T1000 (cell line): Measurements from ENCODE around the gene ENPP6.
"Not testable (repeated sequence)": the region's sequence is repeated elsewhere in the genome, so short reads cannot be mapped to it uniquely, and the experiment has no call there.

Experiments
- DNase-seq: peaks from one replicate; lab custom pipeline; 2025; ENCODE audit warnings: mixed read lengths; lab: John Stamatoyannopoulos, UW

ENPP6 gene

DNA sequence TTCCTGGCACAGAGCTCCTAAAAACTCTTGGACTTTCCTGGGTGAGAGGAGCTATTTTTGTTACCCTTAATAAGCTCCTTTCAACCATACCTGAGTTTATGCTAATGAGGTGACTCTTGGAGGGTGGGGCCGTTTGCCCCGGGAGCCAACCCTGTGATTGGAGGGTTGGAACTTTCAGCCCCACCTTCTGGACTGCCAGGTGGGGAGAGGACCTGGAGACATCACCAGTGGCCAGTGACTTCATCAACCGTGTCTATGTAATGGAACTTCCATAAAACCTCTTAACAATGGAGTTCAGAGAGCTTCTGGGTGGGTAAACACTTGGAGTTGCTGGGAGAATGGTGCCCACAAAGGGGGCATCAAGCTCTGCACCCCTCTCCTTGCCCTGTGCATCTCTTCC, 17.9 kb upstream of the ENPP6 start:
- DNase-seq = no peak

DNA sequence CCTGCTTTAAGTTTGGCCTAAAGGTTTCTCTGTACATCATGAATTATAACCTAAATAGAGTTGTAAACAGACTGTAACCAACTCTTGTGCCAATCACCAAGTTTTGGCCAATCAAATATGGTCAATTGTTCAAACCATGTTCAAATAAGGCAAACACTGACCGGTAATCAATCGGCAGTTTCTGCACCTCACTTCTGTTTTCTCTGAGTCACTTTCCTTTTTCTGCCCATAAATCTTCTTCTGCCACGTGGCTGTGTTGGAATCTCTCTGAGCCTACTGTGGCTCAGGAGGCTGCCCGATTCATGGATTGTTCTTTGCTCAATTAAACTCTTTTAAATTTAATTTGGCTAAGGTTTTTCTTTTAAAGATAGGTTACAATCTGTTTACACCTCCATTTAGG, 16.5 kb upstream of the ENPP6 start:
- no peak for DNase-seq

DNA sequence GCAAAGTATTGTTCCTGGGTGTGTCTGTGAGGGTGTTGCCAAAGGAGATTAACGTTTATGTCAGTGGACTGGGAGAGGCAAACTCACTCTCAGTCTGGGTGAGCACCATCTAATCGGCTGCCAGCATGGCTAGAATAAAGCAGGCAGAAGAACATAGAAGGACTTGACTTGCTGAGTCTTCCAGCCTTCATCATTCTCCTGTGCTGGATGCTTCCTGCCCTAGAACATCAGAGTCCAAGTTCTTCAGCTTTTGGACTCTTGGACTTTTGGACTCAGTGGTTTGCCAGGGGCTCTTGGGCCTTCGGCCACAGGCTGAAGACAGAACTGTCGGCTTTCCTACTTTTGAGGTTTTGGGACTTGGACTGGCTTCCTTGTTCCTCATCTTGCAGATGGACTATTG, 15.3 kb upstream of the ENPP6 start:
- no peak for DNase-seq

DNA sequence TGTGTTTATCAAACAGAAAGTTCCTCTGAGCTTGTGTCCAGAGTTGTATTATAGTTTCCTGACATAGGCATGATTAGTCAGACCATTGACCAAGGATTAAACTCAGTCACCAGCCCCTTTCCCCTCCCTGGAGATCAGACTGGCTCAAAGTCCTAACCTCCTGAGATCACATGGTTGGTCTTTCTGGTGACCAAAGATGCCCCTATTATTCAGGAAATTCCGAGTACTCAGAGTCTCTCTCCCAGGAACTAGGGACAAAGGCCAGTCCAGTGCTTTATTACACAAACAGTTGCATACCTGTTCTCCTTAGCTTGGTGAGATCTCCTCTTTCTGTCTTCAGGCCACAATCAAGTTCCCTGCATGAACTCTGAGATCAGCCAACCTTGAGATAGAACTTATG, 14.5 kb upstream of the ENPP6 start:
- no peak for DNase-seq

DNA sequence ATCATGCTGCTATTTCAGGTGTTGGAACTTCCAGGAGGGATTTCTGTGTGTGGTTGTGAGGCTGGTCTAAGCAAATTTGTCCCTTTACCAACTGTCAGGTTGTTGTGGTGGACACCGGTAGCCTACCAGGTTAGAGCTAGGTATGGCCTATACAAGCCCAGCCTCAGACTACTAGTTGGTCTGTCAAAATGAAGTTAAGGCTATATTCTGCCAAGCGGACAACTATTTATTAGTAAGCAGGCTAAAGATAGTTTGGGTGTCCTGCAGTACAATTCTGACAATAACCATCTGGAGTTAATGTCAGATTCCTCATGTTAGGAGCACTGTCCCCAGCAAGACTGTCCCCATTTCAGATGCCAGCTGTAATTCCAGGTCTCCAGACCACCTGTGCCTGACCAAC, 13.9 kb upstream of the ENPP6 start:
- DNase-seq = no peak

DNA sequence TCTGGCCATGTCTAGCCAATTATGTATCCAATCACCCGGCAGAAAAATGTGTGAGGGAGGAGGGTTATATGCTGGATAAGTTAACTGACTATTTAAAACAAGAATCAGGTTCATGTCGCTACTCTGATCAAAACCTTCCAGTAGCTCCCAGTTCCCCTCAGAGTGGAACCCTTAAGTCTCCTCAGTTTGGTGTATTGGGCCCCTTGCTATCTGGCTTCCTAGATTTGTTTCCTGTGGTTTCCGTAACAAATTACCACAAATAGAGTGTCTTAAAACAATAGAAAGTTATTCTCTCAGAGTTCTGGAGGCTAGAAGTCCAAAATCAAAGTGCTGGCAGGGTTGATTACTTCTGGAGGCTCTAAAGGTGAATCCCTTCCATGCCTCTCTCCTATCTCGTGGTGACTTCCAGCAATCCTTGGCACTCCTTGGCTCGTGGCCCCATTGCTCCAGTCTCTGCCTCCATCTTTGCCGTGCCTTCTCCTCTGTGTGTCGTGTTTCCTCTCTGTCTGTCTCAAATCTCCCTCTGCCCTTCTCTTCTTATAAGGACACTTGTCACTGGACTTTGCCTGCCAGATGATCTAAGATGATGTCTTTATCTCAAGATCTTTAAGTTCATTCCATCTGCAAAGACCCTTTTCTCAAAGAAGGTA, 10.5 kb upstream of the ENPP6 start:
- no peak for DNase-seq

DNA sequence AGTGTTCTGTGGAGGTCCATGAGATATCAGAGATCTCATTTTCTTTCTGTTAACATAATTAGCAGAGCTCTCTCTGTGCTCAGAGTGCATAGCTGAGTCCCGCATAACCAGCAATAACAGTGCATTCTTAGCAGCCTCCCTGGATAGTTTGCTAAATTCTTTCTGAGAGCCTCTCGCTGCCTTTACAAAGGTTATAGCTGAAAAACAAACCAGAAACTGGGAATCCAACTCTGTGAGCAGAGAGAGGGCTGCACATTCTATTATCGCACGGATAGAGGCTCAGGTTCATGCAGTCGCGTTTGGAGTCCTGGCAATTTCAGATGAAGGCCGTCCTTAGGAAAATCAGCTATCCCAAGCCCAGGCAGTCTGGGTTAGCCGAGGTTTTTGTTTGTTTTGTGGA, 1.2 kb downstream of the ENPP6 start:
- no peak for DNase-seq

DNA sequence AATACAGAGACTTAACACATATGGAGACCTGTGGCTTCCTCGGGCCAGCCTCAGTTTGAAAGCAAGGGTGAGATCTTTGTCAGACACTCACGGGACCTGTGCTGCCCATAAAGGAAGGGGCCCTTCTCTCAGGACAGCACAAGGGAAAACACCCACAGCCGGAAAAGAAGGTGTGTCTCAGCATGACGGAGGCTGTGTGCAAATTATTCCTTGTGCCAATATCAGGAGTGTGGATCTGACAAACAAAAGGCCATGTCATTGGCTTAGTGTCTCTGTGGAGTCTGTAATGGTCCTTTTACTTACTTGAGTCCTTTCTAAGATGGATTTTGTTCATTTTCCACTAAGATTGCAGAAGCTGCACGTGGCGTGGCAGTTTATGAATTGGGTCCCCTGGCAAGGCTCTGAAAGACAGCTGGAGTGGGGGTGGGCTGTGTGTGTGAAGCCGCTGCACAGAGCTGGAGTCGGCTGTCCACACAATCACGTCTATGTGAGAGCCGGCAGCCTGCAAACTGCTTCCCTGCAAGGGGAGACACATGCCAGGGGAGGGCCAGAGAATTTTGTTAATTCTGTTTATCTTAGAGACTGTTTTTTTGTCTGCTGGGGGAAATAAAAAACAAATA, 1.9 kb downstream of the ENPP6 start:
- no peak for DNase-seq

DNA sequence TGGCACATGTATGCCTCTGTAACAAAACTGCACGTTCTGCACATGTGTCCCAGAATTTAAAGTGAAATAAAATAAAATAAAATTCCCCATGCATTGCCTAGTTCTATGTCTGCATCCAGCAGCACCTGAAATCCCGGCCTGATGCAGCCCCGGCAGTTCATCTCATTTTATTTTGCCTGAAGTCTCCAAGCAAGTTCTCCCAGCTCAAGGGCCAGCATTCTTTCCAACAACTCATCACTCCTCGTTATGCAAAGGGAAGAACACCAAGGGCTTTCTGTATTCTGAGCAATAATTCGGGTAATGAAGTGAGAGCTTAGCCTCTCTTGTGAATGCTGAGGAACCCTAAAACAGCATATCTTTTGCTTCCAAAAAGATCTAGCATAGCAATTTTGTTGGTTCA, 2.7 kb downstream of the ENPP6 start:
- DNase-seq = no peak

DNA sequence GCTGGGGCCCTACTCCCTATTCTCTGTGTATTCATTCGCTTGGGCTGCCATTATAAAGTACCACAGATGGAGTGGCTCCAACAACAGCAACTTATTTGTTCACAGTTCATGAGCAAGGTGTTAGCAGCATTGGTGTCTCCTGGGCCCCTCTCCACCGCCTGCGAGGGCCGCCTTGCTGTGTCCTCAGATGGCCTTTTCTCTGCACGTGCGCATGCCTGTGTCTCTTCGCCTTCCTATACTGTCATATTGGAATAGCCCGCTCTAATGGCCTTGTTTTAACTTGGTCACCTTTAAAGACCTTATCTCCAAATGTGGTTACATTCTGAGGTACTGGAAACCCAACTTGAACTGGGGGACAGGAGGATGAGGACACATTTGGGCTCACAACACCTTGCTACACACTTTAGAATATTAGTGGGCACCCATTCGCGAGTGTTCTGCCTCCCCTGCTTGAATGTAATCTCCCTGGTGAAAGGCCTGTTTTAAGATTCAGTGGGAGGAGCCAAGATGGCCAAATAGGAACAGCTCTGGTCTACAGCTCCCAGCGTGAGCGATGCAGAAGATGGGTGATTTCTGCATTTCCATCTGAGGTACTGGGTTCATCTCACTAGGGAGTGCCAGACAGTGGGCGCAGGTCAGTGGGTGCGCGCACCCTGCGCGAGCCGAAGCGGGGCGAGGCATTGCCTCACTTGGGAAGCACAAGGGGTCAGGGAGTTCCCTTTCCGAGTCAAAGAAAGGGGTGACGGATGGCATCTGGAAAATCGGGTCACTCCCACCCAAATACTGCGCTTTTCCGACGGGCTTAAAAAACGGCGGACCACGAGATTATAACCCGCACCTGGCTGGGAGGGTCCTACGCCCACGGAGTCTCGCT, 9.7 kb downstream of the ENPP6 start:
- not testable (repeated sequence) for DNase-seq

DNA sequence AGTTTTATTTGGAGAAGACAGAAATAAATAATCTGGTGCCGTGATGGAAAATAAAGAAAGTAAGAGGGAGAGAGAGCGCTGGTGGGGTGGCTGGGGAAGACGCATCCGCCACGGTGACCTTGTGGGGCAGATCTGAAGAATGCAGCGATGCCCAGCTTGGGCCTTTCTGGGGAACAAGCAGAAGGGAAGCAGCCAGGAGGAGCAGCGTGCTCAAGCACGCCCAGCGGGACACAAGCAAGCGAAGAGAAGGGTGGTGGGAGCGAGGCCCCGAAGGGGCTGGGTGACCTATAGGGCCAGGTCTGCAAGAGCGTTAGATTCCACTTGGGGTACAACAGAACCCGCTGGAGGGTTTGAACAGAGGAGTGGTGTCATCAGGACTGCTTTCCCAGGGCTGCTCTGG, 12.4 kb downstream of the ENPP6 start:
- no peak for DNase-seq

DNA sequence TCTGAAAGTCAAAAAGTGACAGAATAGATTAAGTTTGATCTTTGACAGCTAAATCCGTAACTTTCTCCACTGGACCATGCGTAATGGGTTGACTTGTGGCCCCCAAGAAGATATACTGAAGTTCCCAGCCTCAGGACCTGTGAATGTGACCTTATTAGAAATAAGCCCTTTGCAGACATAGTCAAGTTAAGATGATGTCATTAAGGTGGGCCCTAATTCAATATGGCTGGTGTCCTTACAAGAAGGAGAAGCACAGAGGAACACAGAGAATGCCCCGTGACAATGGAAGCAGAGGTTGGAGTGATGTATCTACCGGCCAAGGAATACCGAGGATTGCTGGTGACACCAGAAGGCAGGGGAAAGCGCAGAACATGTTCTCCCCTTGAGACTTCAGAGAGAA, 14.4 kb downstream of the ENPP6 start:
- DNase-seq = no peak

DNA sequence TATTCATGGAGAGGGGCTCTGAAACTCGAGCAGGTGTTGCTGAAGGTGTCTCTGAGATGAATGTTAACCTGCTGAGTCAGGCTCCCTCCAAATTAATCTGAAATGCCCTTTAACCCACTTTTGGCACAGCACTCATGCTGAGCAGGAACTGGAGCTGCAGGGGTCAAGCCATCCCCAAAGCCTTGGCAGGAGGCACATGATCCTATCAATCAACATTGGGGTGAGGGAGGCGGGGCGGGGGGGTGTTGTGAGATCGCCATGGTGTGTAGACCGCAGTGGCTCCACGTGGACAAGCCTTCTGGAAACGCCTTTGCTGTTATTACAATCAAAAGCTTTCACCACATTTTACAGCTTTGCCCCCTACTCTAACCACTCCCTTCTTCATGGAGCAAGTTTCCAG, 16.5 kb downstream of the ENPP6 start:
- no peak for DNase-seq

DNA sequence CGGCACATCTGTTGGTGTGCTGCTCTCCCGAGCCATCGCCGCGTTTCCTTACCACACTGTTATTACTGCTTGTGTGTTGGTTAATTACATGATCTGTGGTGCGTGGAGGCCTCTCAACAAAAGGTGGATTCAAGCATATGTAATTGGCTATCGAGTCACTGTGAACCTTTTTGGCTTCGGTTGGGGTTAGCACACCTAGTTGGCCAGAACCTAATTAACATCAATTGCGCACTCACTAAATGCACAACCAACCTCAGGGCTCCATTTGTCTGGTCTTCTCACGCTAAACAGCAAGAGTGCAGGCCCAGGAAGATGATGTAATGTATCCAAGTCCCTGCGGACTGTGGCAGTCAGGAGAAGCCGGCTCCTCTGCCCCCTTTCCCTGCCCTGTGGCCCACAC, 17.4 kb downstream of the ENPP6 start:
- no peak for DNase-seq

DNA sequence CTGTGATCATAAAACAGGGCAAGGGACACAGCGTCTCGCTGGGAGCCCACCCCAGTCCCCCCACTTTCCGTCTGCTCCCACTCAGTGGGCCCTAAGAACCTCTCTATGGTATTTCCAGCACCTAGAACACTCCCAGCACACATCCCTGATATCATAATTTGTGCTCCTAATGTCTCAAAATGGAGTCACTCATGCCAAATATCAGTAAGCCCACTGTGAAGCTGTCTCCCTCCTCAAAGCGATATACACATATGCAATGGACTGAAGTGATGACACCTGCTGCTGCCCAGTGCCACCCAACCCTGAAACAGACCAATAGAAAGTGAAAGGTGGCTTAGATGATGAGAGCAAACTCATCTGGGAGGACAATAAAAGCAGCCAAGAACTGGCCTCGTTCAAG, 17.9 kb downstream of the ENPP6 start:
- DNase-seq = no peak

DNA sequence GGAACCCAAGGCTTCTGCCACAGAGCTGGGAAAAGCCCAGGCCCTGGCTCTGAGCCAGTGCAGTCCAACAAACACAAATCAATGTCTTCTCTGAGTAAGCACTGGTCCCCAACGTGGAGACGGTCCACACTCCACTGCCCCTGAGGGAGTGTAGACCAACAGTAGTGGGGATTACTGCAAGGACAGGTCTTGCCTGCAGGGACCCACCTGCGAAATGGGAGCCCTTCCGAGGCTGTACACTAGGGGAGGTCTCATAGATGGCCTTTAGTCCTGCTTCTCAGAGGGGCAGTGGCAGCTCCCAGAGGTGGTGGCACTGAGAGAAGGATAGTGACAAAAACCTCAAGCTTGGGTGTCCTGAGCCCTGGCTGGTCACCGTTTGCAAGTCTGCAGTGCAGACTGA, 19.5 kb downstream of the ENPP6 start:
- DNase-seq = no peak

DNA sequence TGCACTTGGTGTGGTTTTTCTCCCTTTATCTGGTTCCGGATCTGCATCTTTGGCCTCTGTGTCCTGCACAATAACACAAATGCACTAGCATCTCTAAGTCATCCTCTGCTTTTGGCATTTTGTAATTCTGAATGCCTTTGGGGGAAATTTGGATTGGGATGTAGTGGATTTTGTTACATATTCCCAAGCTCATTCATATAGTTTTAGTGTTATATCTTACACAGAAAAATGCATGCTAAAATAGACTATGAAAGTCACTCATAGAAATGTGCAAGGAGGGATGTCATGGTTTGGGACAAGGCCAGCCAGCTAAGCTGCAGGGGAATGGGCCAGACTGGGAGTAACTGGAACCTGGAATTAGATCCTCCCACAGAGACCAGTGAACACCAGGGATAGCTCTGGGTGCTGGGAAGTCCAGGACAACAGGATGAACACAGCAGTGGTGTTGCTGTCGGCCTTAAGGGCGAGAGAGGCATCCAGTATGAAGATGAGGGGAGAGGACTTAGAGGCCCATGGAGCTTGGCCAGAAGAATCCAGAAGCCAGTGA, 20.1 kb downstream of the ENPP6 start:
- no peak for DNase-seq

DNA sequence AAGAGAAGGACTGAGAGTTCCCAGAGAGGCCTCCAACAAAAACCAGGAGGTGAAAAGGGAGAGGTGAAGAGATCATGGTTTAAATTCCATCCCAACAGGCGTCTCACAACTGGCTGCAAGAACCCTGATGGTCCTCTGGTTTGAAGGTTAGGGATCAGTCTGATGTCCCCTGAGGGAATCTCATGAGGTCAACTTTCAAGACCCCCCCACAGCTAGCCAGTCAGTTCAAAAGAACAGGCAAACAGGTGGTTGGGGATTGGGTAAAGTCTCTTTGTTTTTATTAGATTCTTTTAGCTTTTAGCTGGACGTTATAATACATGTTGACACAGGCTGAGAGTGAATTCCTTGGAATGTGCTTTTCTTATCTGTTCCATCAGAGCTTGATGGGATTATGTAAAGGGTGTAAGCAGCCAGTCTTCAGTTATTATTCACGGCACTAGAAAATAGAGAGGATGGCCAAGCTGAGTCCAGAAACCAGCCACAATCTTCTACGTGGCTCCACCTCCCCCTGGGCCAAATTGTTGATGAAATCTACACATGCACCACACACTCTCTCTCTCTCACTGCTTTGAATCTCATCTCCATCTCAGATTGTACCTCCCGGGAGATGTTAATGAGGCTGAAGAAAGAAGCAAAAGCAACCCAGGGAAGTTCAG, 20.8 kb downstream of the ENPP6 start:
- DNase-seq = no peak

DNA sequence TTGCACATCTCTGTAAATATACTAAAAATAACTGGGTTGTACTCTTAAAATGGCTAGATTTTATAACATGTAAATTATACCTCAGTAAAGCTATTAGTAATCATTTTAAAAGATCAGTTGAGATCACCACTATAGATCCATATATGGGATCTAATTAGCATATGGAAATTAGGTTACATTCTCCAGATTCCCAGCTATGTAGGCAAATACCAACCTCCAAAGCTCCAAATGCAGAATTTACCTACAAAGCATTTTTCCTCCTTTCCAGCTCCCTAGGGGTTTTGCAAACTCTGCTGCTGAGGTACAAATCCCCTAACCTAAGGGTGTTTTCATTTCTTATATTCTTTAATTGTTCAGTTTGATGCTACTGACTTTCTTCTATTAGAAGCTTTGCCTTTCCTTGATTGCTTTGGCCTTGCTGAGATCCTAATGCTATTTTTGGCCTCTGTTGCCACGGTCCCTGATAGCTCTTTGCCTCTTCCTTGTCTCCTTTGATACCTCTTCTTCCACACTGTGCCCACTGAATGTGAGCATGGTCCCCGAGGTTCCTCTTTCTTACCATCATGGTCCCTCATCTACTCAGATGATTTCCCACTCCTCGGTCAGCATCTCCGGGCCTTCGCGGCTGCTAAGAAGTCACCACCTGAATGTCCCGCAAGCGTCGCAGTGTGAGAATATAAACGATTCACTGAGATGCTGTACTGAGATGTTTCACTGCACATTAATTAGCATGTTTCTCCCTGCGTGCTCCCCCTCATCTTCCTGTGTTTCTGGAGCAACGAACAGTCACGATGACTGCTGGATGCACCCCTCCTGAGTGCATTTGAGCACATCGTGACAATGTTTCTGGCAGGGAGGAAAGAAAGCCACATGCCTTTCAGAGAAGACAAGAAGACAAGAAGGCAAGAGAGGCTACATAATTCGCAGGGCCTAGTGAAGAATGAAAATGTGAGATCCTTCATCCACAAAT, 23.8 kb downstream of the ENPP6 start:
- DNase-seq = no peak

DNA sequence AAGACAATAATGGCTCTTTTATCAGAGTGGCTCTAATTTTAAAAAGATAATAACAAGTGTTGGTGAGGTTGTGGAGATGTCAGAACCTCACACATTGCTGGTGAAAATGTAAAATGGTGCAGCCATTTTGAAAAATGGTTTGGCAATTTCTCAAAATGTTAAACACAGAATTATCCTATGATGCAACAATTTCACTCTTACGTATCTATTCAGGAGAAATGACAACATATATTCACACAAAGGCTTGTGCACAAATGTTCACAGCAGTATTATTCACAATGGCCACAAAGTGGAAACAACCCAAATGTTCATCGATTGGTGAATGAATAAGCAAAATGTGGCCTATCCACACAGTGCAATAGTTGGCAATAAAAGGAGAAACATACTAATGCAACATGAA, 24.7 kb downstream of the ENPP6 start:
- no peak for DNase-seq

DNA sequence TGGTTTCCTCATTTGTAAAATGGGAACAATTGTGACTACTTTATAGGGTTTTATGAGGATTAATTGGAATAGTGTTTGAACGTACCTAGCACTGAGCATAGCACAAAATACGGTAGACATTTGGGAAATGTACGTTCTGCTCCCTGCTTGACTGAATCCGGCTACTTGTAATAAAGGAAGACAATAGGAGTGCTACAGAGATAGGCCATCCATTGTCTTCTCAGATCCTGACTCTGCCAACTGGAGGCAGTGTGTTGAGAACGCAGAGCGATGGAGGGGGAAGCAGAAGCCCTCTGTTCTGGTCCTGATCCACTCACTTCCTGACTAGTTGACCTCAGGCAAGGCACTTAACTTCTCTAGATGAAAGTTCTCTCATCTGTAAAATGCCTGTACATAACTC, 26.4 kb downstream of the ENPP6 start:
- DNase-seq = no peak
